ENCODE data around the gene SDC1.
"Not testable (repeated sequence)": the region's sequence is repeated elsewhere in the genome, so short reads cannot be mapped to it uniquely, and the experiment has no call there.

The SDC1 gene

DNA sequence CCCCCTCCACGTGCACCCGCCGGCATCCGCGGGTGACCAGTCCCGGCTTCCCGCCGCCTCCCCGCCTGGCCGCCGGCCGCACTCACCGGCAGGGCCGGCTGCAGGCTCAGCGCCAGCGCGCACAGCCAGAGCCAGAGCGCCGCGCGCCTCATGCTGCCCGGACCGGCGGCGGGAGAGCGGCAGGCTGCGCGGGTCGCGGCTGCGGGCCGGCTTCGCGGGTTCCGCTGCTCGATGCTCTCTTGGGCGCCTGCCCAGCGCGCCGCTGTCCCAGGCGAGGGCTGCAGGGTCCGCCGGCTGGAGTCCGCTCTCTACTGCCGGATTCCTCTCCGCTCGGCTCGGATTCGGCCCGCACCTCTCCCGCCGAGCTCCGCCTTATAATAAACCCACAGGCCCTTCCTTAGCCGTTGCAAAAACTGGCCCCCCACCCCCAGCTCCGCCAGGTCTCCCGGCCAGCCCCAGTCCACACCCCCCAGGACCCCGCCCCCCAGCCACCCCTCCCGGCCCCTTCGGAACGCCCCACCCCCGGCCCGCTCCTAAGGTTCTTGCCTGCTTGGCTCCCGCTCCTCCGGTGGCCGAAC is at the start of gene SDC1:
TSS of gene SDC1 (minus strand) at position 415 of the 578 bp plus-strand sequence. CDS start at position 152, 263 bp downstream.
- H3K4me3 Mint-ChIP-seq: peak within 1 kb of the TSS; percentile 57
- H3K4me1 Mint-ChIP-seq (ENCODE audit: low read depth): peaks cover 8% of the 10 kb centered on the region
- no peaks in the 10 kb centered on the region for H3K9me3 Mint-ChIP-seq
- no peak within 1 kb of the TSS for H3K27ac Mint-ChIP-seq
- H3K36me3 Mint-ChIP-seq (ENCODE audit: low read depth): no peaks in the 10 kb centered on the region
- intact Hi-C loops (cut with micrococcal nuclease): loop anchor here (10.0 kb wide), 1 partner anchor 90 kb away; no protein-coding TSS in a partner anchor
- peaks cover 71% of the 10 kb centered on the region for H3K27me3 Mint-ChIP-seq

- H3K27me3 Mint-ChIP-seq: no peaks in the 10 kb centered on the region
- intact Hi-C loops (cut with micrococcal nuclease): loop anchor here (5.0 kb wide), 1 partner anchor 39 kb away; no protein-coding TSS in a partner anchor
- no peaks in the 10 kb centered on the region for H3K9me3 Mint-ChIP-seq
- H3K36me3 Mint-ChIP-seq (ENCODE audit: low read depth): peaks cover 39% of the 10 kb centered on the region
- no peak overlapping the region for H3K4me3 Mint-ChIP-seq
- no peaks in the 10 kb centered on the region for H3K4me1 Mint-ChIP-seq (ENCODE audit: low read depth)
- no peak overlapping the region for H3K27ac Mint-ChIP-seq
Observed at GRCh38 chr2:20273042-20273441, 48.1 kb upstream of the SDC1 start.

- H3K4me1 Mint-ChIP-seq (ENCODE audit: low read depth); H3K9me3 Mint-ChIP-seq; H3K27me3 Mint-ChIP-seq; H3K4me3 Mint-ChIP-seq; H3K27ac Mint-ChIP-seq; intact Hi-C loops (cut with micrococcal nuclease): not testable (repeated sequence)
- peaks cover 55% of the 10 kb centered on the region for H3K36me3 Mint-ChIP-seq (ENCODE audit: low read depth)
Observed at GRCh38 chr2:20268317-20268716, 43.4 kb upstream of the SDC1 start.

GRCh38 chr2:20267529-20267928 is 42.6 kb upstream of the SDC1 start:
- intact Hi-C loops (cut with micrococcal nuclease): no loop called here
- no peaks in the 10 kb centered on the region for H3K4me1 Mint-ChIP-seq (ENCODE audit: low read depth)
- H3K9me3 Mint-ChIP-seq: no peaks in the 10 kb centered on the region
- H3K4me3 Mint-ChIP-seq: no peak overlapping the region
- peaks cover 56% of the 10 kb centered on the region for H3K36me3 Mint-ChIP-seq (ENCODE audit: low read depth)
- no peaks in the 10 kb centered on the region for H3K27me3 Mint-ChIP-seq
- H3K27ac Mint-ChIP-seq: no peak overlapping the region

GRCh38 chr2:20264629-20265028 is 39.7 kb upstream of the SDC1 start:
- Mint-ChIP-seq H3K27ac (no peak overlapping the region), H3K4me1 (ENCODE audit: low read depth) (no peaks in the 10 kb centered on the region), H3K4me3 (no peak overlapping the region), H3K36me3 (ENCODE audit: low read depth) (peaks cover 49% of the 10 kb centered on the region), H3K9me3 (no peaks in the 10 kb centered on the region), H3K27me3 (no peaks in the 10 kb centered on the region)
- intact Hi-C loops (cut with micrococcal nuclease): no loop called here

DNA sequence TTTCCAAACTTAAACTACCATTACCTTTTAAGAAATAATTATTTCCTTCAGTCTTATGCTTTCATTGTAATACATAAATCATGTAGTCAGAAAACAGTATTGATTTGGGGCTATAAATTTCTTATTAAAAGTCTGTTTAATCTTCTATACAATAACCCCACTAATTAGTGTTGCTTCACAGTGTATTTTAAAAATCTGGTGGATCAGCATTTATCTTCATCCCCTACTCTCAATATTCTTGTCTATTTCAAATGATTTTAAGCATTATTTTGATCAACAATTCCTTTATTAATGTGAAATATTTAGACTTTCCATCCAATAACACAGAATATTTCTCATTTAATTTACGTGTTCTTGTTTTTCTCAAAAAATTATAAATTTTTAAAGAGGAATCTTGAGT is 32.5 kb upstream of the SDC1 start:
- H3K9me3 Mint-ChIP-seq: no peaks in the 10 kb centered on the region
- no peak overlapping the region for H3K27ac Mint-ChIP-seq
- H3K27me3 Mint-ChIP-seq: no peaks in the 10 kb centered on the region
- intact Hi-C loops (cut with micrococcal nuclease): no loop called here
- no peaks in the 10 kb centered on the region for H3K4me1 Mint-ChIP-seq (ENCODE audit: low read depth)
- H3K4me3 Mint-ChIP-seq: no peak overlapping the region
- peaks cover 73% of the 10 kb centered on the region for H3K36me3 Mint-ChIP-seq (ENCODE audit: low read depth)

DNA sequence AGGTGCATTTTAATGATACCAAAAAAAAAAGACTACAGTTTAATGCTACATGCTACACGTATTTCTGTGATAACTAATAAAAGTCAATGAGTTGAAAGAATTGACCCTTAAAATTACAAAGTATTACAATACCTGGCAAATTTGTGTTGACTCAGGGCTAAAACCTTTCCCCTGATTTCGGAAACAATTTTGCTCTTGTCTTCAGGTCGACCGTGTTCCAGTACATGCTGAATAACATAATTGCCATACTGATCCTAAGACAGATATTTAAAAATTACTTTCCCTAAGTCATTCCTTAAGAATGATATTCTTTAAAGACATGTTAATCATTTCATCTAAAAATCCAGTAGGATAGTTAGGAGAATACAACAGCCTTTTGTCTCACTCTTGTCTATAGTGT is 29.8 kb upstream of the SDC1 start:
- Mint-ChIP-seq H3K4me3 (no peak overlapping the region), H3K4me1 (ENCODE audit: low read depth) (no peaks in the 10 kb centered on the region), H3K27ac (no peak overlapping the region), H3K27me3 (no peaks in the 10 kb centered on the region), H3K36me3 (ENCODE audit: low read depth) (peaks cover 84% of the 10 kb centered on the region), H3K9me3 (no peaks in the 10 kb centered on the region)
- intact Hi-C loops (cut with micrococcal nuclease): loop anchor here (5.0 kb wide), 1 partner anchor 33 kb away; no protein-coding TSS in a partner anchor

DNA sequence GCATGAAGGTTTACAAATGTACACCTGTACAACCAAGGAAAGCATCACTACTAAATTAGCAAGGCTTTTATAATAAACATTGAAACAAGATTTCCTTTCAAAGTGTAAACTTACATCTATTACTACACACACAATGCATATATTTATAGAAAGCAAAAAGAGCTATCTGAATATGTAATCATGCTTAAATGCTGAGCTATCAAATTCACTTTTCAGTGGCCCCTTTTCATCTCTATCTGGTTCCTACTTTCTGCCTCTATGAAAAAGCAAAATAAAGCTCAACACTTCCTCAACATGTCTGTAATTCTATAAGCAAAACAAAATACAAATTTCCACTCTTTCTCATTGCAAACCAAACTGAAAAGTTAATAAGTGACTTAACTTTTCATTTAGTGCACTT is 25.5 kb upstream of the SDC1 start:
- no peaks in the 10 kb centered on the region for H3K9me3 Mint-ChIP-seq
- H3K4me3 Mint-ChIP-seq: no peak overlapping the region
- intact Hi-C loops (cut with micrococcal nuclease): loop anchor here (5.0 kb wide), 1 partner anchor 37 kb away; no protein-coding TSS in a partner anchor
- no peak overlapping the region for H3K27ac Mint-ChIP-seq
- H3K36me3 Mint-ChIP-seq (ENCODE audit: low read depth): peaks cover 88% of the 10 kb centered on the region
- H3K4me1 Mint-ChIP-seq (ENCODE audit: low read depth): no peaks in the 10 kb centered on the region
- H3K27me3 Mint-ChIP-seq: no peaks in the 10 kb centered on the region

DNA sequence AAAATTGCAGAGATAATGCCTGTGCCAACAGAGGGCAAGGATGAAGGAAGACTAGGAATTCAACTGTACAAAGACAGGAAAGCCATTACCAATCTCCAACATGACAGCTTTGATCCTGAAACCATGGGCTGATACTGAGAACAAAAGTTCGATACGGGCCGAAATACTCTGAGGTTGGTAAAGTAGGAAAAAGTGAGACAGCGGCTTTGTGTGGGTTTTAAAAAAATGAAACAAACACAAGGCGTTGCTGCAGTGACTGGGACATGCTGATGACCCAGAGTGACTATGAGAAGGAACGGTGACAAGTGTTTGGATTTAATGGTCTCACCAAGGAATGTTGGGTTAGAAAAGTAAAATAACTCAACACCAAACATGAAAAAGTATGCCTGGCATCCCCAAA is 24.2 kb upstream of the SDC1 start:
- no peak overlapping the region for H3K4me3 Mint-ChIP-seq
- no peaks in the 10 kb centered on the region for H3K9me3 Mint-ChIP-seq
- H3K36me3 Mint-ChIP-seq (ENCODE audit: low read depth): peaks cover 75% of the 10 kb centered on the region
- intact Hi-C loops (cut with micrococcal nuclease): no loop called here
- no peak overlapping the region for H3K27ac Mint-ChIP-seq
- H3K27me3 Mint-ChIP-seq: no peaks in the 10 kb centered on the region
- H3K4me1 Mint-ChIP-seq (ENCODE audit: low read depth): no peaks in the 10 kb centered on the region

- H3K36me3 Mint-ChIP-seq (ENCODE audit: low read depth): peaks cover 54% of the 10 kb centered on the region
- peaks cover 2% of the 10 kb centered on the region for H3K27me3 Mint-ChIP-seq
- intact Hi-C loops (cut with micrococcal nuclease): no loop called here
- H3K4me3 Mint-ChIP-seq: no peak overlapping the region
- H3K4me1 Mint-ChIP-seq (ENCODE audit: low read depth): peaks cover under 1% of the 10 kb centered on the region
- no peaks in the 10 kb centered on the region for H3K9me3 Mint-ChIP-seq
- H3K27ac Mint-ChIP-seq: no peak overlapping the region
Observed at GRCh38 chr2:20247084-20247483, 22.2 kb upstream of the SDC1 start.

DNA sequence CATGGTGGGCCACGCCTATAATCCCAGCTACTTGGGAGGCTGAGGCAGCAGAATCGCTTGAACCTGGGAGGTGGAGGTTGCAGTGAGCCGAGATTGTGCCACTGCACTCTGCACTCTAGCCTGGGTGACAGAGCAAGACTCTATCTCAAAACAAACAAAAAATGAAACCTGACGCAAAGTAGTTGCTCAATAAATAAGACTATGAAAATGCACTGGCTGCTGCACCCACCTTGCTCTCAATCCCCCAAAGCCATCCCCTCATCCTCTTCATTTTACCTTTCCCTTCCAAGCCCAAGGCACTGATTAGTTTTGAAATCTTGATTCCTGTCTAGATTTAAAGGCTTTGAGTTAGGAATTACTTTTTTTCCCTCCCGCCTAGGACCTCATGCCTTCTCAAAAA is 18.7 kb upstream of the SDC1 start:
- H3K4me1 Mint-ChIP-seq (ENCODE audit: low read depth); intact Hi-C loops (cut with micrococcal nuclease); H3K9me3 Mint-ChIP-seq; H3K4me3 Mint-ChIP-seq; H3K27ac Mint-ChIP-seq: not testable (repeated sequence)
- Mint-ChIP-seq H3K27me3 (peaks cover 16% of the 10 kb centered on the region), H3K36me3 (ENCODE audit: low read depth) (peaks cover 23% of the 10 kb centered on the region)

DNA sequence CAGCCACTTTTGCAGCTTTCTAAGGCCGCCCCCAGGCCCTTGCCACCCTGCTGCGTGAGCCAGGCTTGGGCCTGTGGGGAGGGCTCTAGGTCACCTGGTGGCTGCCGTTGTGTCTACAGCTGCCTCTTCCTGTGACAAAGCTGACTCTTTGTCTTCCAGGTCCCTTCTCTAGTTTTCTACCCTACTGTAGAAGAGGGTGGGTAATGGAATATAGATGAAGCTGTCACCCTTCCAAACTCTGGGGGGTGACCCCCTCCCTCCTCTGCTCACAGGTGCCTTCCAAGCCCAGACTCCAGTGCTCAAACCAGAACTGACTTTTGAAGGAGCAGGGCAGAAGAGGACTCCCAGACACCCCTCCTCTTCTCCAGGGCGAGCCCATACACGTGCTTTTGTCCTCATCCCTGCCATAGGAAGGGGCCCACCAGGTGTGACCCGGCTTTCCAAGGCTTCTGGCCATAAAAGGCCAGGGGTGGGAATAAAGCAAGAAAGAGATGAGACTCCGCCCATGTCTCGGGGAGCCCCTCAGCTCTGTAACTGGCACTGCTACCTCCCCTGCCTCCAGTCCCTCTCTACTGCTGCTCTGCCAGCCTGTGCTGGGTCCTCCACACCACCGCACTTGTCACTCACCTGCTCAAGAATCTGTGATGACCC is 17.9 kb upstream of the SDC1 start:
- H3K4me1 Mint-ChIP-seq (ENCODE audit: low read depth): peaks cover 5% of the 10 kb centered on the region
- no peak overlapping the region for H3K27ac Mint-ChIP-seq
- intact Hi-C loops (cut with micrococcal nuclease): no loop called here
- H3K36me3 Mint-ChIP-seq (ENCODE audit: low read depth): peaks cover 15% of the 10 kb centered on the region
- H3K4me3 Mint-ChIP-seq: no peak overlapping the region
- H3K9me3 Mint-ChIP-seq: no peaks in the 10 kb centered on the region
- peaks cover 16% of the 10 kb centered on the region for H3K27me3 Mint-ChIP-seq

- peaks cover 5% of the 10 kb centered on the region for H3K4me1 Mint-ChIP-seq (ENCODE audit: low read depth)
- H3K4me3 Mint-ChIP-seq: no peak overlapping the region
- H3K9me3 Mint-ChIP-seq: no peaks in the 10 kb centered on the region
- H3K36me3 Mint-ChIP-seq (ENCODE audit: low read depth): peaks cover 8% of the 10 kb centered on the region
- intact Hi-C loops (cut with micrococcal nuclease): no loop called here
- peaks cover 20% of the 10 kb centered on the region for H3K27me3 Mint-ChIP-seq
- H3K27ac Mint-ChIP-seq: no peak overlapping the region
Observed at GRCh38 chr2:20241973-20242726, 17.2 kb upstream of the SDC1 start.

DNA sequence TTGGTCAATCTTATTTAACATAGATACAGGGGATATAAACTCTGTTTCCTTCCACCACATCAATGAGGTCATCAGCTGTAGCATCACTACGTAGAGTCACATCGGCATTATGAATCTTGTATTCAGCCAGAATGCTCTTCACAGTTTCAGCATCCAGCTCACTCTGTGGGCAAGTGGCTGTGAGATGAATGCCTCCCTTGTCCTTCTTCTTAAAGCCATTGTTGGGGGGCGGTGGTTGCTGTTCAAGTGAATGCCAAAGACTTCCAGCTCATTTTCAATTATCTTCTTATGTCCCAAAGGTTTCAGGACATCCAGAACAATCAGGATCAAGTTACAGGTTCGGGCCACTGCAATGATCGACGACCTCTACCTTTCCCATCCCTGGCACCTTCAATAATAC is 15.4 kb upstream of the SDC1 start:
- H3K9me3 Mint-ChIP-seq; H3K27ac Mint-ChIP-seq; H3K4me3 Mint-ChIP-seq; H3K4me1 Mint-ChIP-seq (ENCODE audit: low read depth); H3K36me3 Mint-ChIP-seq (ENCODE audit: low read depth); intact Hi-C loops (cut with micrococcal nuclease): not testable (repeated sequence)
- H3K27me3 Mint-ChIP-seq: peaks cover 28% of the 10 kb centered on the region

Measured in dendritic cell treated with granulocyte-macrophage colony-stimulating factor and Interleukin-4, amounts not matched to agents 40 ng/mL and 50 ng/mL, for 4 days (primary cell).